Germinal center (tissue), 1 donor: Measurements from ENCODE around the gene FAM53A.
"Not testable (repeated sequence)": the region's sequence is repeated elsewhere in the genome, so short reads cannot be mapped to it uniquely, and the experiment has no call there.

Experiments
- DNase-seq: peaks from one replicate; pipeline ENCODE4 v3.0.0; 2012; ENCODE audit warnings: mixed read lengths, low spot score

FAM53A gene

DNA sequence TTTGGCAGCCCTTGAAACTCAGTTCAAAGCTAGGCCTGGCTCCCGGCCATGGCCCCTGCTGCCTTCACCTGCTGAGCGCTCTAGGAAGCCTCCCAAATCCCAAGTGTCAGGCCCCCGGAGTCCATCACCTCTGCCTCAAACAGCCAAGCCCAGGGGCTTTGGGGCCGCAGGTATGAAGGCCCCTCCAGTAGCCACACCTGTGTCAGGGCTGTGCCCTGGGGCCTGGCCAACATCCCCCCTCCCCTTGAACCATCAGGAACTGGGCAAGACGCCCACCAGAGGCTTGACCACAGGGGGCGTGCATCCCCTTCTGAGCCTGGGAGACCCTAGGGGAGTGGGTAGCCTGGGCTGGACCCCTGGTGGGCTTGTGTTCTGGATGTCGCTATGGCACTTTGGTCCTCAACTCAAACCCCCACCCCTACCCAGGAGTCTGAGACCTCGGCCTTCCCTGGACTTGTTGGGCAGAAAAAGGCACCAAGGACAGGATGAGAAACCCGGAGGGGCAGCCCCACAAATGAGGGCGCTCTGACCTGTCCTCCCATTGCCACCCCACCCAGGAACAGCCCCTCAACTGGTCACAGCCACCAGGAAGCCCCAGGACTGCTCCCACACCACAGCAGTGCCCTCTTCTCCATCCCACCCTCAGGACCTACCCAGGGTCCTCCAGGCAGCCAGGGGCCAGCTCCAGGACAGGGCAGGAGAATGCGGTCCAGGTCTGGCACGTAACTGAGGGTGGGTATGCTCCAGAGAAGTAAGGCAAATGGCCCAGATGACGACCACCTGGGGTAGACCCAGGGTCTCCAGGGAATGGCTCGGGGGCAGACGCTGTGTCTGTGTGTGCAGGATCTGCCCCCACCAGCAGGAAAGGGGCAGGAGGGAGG, 32.2 kb upstream of the FAM53A start:
- DNase-seq = no peak

- DNase-seq = peak; percentile 64
These were observed 31.1 kb upstream of the FAM53A start for GRCh38 chr4:1715002-1715758.

DNA sequence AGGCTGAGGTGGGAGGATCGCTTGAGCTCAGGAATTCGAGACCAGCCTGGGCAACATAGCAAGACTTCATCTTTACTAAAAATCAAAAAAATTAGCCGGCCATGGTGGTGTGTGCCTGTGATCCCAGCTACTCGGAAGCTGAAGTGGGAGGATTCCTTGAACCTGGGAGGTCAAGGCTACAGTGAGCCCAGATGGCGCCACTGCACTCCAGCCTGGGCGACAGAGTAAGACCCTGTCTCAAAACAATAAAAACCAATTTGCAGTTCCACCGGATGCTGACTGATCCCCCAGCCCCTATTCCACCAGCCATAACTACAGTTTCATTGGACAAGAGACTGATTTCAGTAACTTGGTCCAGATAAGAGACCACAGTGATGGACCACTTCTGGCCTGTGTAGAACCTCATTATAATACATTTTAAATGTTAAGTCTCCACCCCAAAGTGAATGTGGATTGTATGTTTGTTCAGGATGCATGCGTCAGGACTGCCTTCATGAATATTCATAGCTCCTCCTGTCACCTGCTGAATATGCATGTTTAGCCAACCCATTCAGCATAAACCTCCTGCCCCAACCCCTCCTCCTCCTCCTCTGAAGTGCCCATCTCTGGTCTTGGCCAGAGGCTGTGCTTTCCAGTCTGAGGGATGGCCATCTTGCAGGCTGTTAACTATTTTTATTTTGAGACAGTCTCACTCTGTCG, 30.3 kb upstream of the FAM53A start:
- DNase-seq = no peak

GRCh38 chr4:1713003-1713851, 29.1 kb upstream of the FAM53A start:
- DNase-seq = peak; percentile 27

GRCh38 chr4:1712216-1713002, 28.3 kb upstream of the FAM53A start, which contains the start of gene SLBP:
Gene SLBP (minus strand): TSS chr4:1712319. CDS start chr4:1712188, 131 bp downstream.
- peak; percentile 96 for DNase-seq

GRCh38 chr4:1711571-1712215, 27.6 kb upstream of the FAM53A start:
- DNase-seq = no peak

DNA sequence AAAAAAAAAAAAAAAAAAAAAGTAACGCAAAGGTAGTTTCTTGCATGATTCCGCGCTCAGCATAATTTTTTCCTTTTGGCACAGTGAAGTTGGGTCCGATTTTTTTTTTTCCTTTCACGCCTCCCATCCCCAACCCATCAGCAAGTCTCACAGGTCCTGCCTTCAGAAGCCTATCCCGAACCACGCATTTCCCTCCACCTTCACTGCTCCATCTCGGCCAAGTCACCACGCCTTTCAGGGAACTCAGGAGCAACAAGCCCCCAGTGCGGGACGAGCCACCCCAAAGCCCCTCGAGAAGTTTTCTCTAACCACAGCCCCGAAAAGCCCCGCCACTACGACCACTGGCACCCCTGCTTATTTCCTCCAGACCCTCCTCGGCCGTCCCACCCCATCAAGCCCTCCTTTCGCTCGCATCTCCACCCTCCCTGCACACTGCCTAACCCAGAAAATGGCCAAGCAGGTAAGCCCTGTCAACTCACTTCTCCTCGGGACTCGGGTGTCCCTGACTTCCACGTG, 27.0 kb upstream of the FAM53A start:
- no peak for DNase-seq

- no peak for DNase-seq
These were observed 24.5 kb upstream of the FAM53A start for GRCh38 chr4:1708581-1708980.

DNA sequence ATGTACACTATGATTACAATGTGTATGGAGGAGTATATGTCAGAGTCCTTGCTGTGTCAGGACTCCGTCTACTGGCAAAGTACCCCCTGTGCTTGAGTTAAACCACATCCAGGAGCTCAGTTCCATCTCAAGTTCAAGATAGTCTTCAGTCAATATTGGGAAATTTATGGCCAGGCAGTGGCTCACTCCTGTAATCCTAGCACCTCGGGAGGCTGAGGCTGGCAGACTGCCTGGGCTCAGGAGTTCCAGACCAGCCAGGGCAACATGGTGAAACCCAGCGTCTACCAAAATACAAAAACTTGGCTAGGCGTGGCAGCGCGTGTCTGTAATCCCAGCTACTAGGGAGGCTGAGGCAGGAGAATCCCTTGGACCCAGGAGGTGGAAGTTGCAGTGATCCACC, 22.2 kb upstream of the FAM53A start:
- DNase-seq = no peak

- DNase-seq = no peak
These were observed 21.6 kb upstream of the FAM53A start for GRCh38 chr4:1705732-1706131.

GRCh38 chr4:1703867-1704266, 19.8 kb upstream of the FAM53A start:
- DNase-seq = no peak

DNA sequence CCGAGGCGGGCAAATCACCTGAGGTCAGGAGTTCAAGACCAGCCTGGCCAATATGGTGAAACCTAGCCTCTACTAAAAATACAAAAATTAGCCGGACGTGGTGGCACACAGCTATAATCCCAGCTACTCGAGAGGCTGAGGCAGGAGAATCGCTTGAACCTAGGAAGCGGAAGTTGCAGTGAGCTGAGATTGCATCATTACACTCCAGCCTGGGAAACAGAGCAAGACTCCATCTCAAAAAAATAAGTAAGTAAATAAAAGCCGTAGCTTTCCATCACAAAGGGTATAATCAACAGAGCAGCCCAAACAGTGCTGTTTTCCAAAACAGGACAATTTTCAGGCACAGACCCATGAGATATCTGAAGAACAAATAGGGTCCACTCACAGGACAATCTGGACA, 17.6 kb upstream of the FAM53A start:
- not testable (repeated sequence) for DNase-seq

GRCh38 chr4:1695913-1696312, 11.8 kb upstream of the FAM53A start:
- DNase-seq = no peak

DNA sequence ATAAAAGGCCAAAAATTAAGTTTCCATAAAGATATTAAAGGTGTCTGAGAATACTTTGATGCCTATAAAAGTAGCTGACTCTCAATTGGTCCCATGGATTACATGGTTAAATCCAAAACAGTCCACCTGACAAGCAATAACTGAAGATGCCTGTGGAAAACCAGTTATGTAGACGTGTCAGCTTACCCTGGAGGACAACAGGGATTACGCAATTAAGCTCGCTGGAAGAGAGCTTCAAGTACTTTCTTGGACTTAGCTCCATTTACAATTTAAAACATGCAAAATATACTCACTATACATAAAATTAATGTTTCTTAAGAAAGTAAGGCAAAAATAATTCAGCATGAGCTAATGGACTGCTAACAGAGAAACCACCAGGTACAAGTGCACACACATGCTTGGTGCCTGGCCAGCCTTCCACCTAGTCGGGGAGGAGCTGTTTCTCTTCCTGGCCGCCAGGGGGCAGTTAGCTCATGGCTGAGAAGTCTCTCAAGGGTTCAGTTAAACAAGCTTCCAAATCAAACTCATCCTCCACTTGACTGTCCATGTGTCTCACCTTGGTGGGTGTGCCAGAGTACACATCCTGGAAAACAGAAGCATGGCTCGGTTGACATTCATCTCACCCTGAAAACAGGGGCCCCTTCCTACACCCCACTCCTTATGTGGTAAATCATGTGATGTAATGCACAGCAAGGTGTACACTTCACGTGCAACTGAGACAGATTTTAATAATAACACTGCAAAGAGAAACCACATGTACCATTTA, 9.2 kb upstream of the FAM53A start:
- DNase-seq = peak; percentile 72

GRCh38 chr4:1691737-1692373, 7.7 kb upstream of the FAM53A start:
- no peak for DNase-seq

DNA sequence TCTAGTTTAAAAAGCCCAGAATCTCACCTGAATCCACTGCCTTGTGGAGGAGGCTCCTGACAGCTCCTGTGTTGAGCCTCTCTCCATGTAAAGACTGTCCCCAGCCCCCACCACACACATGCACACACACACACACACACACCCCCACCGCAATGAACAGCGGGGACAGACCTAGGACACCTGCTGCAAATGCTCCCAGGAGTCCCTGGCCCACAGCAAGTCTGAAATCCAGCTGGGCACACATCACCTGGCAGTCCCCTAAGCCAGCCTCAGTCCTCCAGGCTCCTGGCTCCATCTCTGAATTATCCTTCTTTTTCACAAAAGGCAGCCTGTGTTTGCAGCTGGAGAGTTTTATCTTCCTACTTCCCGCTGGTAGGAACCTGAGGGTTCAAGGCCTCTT, 6.6 kb upstream of the FAM53A start:
- DNase-seq = no peak

DNA sequence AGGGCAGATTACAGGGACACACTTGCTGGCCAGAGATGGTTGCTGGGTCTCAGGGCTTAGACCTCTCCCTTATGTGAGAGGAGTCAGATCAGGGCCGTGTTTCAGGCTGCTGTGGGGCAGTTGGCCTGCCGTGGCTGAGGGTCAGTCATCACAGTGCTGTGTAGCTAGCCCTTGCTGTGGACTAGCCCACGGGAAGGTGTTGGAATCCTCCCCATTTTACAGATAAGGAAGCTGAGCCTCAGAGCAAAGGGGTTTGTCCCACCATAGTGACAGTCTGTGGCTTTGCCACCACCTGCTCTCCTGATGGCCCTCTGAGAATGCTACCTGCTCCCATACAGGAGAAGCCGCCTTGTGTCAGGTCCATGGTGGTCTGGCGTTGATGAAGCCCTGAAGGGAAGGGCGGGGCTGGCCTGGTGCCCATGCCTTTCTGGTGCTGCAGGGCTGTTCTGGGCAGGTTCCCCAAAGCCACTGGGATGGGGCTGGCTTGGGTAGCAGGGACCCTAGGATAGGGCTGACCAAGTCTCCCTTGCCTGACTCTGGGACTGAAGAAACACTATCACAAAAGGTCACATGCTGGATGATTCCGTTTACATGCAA, 2.4 kb upstream of the FAM53A start:
- no peak for DNase-seq
